H9 (cell line): Measurements from ENCODE around the gene ZNF217. TPM values are rescaled to one million over a fixed set of nuclear protein-coding genes. Genes with fewer than 3 reads are reported as not detected.

ENCODE experiments used
- DNase-seq: peaks from one replicate; pipeline ENCODE4 v3.0.0-alpha.2; 2017
- H2AFZ ChIP-seq: one replicate; pipeline ENCODE4 v1.6.1; 2013; ENCODE audit warnings: mild to moderate bottlenecking, low read length, control low read depth, moderate library complexity
- H2AK5ac ChIP-seq: 2 replicates; pipeline ENCODE4 v1.6.1; 2013; ENCODE audit warnings: low read length, control low read depth, mixed read lengths; ENCODE audit not compliant: insufficient read length
- H2BK120ac ChIP-seq: one replicate; pipeline ENCODE4 v1.6.1; 2013; ENCODE audit warnings: low read depth, mild to moderate bottlenecking, low read length, control low read depth, inconsistent platforms; ENCODE audit not compliant: poor library complexity, severe bottlenecking
- H2BK12ac ChIP-seq: 2 replicates; pipeline ENCODE4 v1.6.1; 2013; ENCODE audit warnings: low read length, control low read depth, mixed read lengths, low read depth; ENCODE audit not compliant: insufficient read length
- H2BK15ac ChIP-seq: 2 replicates; pipeline ENCODE4 v1.6.1; 2013; ENCODE audit warnings: low read depth, low read length, control low read depth
- H2BK20ac ChIP-seq: one replicate; pipeline ENCODE4 v1.6.1; 2013; ENCODE audit warnings: low read depth, mild to moderate bottlenecking, low read length, control low read depth, inconsistent platforms; ENCODE audit not compliant: poor library complexity, severe bottlenecking
- H2BK5ac ChIP-seq: 2 replicates; pipeline ENCODE4 v1.6.1; 2013; ENCODE audit warnings: low read length, control low read depth, mixed read lengths; ENCODE audit not compliant: insufficient read length
- H3K14ac ChIP-seq: 2 replicates; pipeline ENCODE4 v1.6.1; 2013; ENCODE audit warnings: low read length, control low read depth; ENCODE audit not compliant: insufficient read depth
- H3K18ac ChIP-seq: 2 replicates; pipeline ENCODE4 v1.6.1; 2013; ENCODE audit warnings: low read depth, mild to moderate bottlenecking, mixed read lengths, low read length, control low read depth; ENCODE audit not compliant: insufficient read length
- H3K23ac ChIP-seq: 2 replicates; pipeline ENCODE4 v1.6.1; 2013; ENCODE audit warnings: low read length, control low read depth, mixed read lengths, low read depth; ENCODE audit not compliant: insufficient read length
- H3K23me2 ChIP-seq: 2 replicates; pipeline ENCODE4 v1.6.1; 2013; ENCODE audit warnings: low read depth, mild to moderate bottlenecking, mixed read lengths, low read length, control low read depth; ENCODE audit not compliant: insufficient read length, poor library complexity, severe bottlenecking
- H3K27ac ChIP-seq: 2 replicates; pipeline ENCODE4 v1.5.1; 2013; ENCODE audit warnings: low read length, control low read depth, mixed read lengths, low read depth; ENCODE audit not compliant: insufficient read length
- H3K27me3 ChIP-seq: 2 replicates; pipeline ENCODE4 v1.6.1; 2013; ENCODE audit warnings: low read length, control low read depth, inconsistent platforms; ENCODE audit not compliant: insufficient read depth
- H3K4ac ChIP-seq: 2 replicates; pipeline ENCODE4 v1.6.1; 2013; ENCODE audit warnings: low read depth, mild to moderate bottlenecking, control low read depth, inconsistent platforms, low read length, moderate library complexity
- H3K4me1 ChIP-seq: 2 replicates; pipeline ENCODE4 v1.6.1; 2013; ENCODE audit warnings: low read length, control low read depth, inconsistent platforms; ENCODE audit not compliant: insufficient read depth
- H3K4me2 ChIP-seq: 2 replicates; pipeline ENCODE4 v1.6.1; 2013; ENCODE audit warnings: low read length, control low read depth, mixed read lengths; ENCODE audit not compliant: insufficient read length, insufficient read depth
- H3K56ac ChIP-seq: 2 replicates; pipeline ENCODE4 v1.6.1; 2013; ENCODE audit warnings: low read depth, mild to moderate bottlenecking, mixed read lengths, low read length, control low read depth; ENCODE audit not compliant: insufficient read length
- H3K79me1 ChIP-seq: 2 replicates; pipeline ENCODE4 v1.6.1; 2013; ENCODE audit warnings: low read depth, mild to moderate bottlenecking, moderate library complexity, low read length, control low read depth, inconsistent platforms; ENCODE audit not compliant: insufficient read depth, poor library complexity, severe bottlenecking
- H3K79me2 ChIP-seq: 2 replicates; pipeline ENCODE4 v1.6.1; 2013; ENCODE audit warnings: low read length, control low read depth, inconsistent platforms; ENCODE audit not compliant: insufficient read depth
- H3K9ac ChIP-seq: 2 replicates; pipeline ENCODE4 v1.6.1; 2013; ENCODE audit warnings: low read length, control low read depth, mixed read lengths; ENCODE audit not compliant: insufficient read length; ENCODE audit errors: extremely low read depth
- H3K9me3 ChIP-seq: one replicate; pipeline ENCODE4 v1.6.1; 2013; ENCODE audit warnings: low read depth, low read length, inconsistent platforms; ENCODE audit not compliant: control insufficient read depth
- H3T11ph ChIP-seq: one replicate; pipeline ENCODE4 v1.6.1; 2013; ENCODE audit warnings: mild to moderate bottlenecking, low read length, control low read depth, inconsistent platforms
- H4K20me1 ChIP-seq: one replicate; pipeline ENCODE4 v1.6.1; 2013; ENCODE audit not compliant: control insufficient read depth, insufficient read length, insufficient read depth
- H4K5ac ChIP-seq: 2 replicates; pipeline ENCODE4 v1.6.1; 2013; ENCODE audit warnings: low read depth, mild to moderate bottlenecking, mixed read lengths, low read length, control low read depth; ENCODE audit not compliant: insufficient read length
- H4K8ac ChIP-seq: replicated peaks from 2 replicates; pipeline ENCODE4 v1.6.1; 2013; ENCODE audit warnings: low read length, control low read depth, mixed read lengths, low read depth; ENCODE audit not compliant: insufficient read length
- H4K91ac ChIP-seq: 2 replicates; pipeline ENCODE4 v1.6.1; 2013; ENCODE audit warnings: low read depth, mild to moderate bottlenecking, moderate library complexity, mixed read lengths, low read length, control low read depth; ENCODE audit not compliant: insufficient read length
- H3K27ac Mint-ChIP-seq, 3 experiments: 2 replicates in 2 of 3; 3 replicates in 1 of 3; pipeline ENCODE4 v1.8.0; 2020 to 2021; ENCODE audit warnings: mixed read lengths in 3 of 3, mild to moderate bottlenecking in 1 of 3, moderate library complexity in 1 of 3
- H3K27me3 Mint-ChIP-seq: 2 replicates; pipeline ENCODE4 v1.8.0; 2021; ENCODE audit warnings: low read depth, mild to moderate bottlenecking, moderate library complexity, mixed read lengths
- H3K36me3 Mint-ChIP-seq, 3 experiments: 2 replicates in 2 of 3; 3 replicates in 1 of 3; pipeline ENCODE4 v1.8.0; 2020 to 2021; ENCODE audit warnings: low read depth in 3 of 3, mixed read lengths in 3 of 3; ENCODE audit not compliant: insufficient read depth in 1 of 3
- H3K4me1 Mint-ChIP-seq, 2 experiments: 2 replicates each; pipeline ENCODE4 v1.8.0; 2020; ENCODE audit warnings: mixed read lengths in 2 of 2
- H3K4me3 Mint-ChIP-seq, 2 experiments: 2 replicates in 1 of 2; 3 replicates in 1 of 2; pipeline ENCODE4 v1.8.0; 2020 to 2021; ENCODE audit warnings: mild to moderate bottlenecking in 2 of 2, mixed read lengths in 2 of 2, moderate library complexity in 1 of 2
- H3K9me3 Mint-ChIP-seq, 2 experiments: 2 replicates in 1 of 2; 3 replicates in 1 of 2; pipeline ENCODE4 v1.8.0; 2020; ENCODE audit warnings: mild to moderate bottlenecking in 2 of 2, mixed read lengths in 2 of 2, moderate library complexity in 1 of 2
- CTCF ChIP-seq: fragments of 200-600 bp; sonication (generic); conservative IDR thresholded peaks from 3 replicates; pipeline ENCODE4 v1.8.0; 2021; ENCODE audit warnings: antibody characterized with exemption, mild to moderate bottlenecking
- WGBS: extraction: QIAGEN DNeasy Blood & Tissue Kit; methylation state at CpG from one replicate; pipeline ENCODE4 v1.1.7; 2013; ENCODE audit warnings: missing lambda C conversion rate, low lambda C conversion rate, mixed read lengths; ENCODE audit not compliant: insufficient read length; ENCODE audit errors: extremely low coverage; 5-methylcytosine and 5-hydroxymethylcytosine counted together
- total RNA-seq: library from RNA; stranded (reverse); gene quantifications from 2 replicates; pipeline ENCODE4 v1.2.1, GENCODE V29; 2021

ZNF217 gene
- total RNA-seq, 1 experiment from 2014 or later, result 82.8 TPM

GRCh38 chr20:53626584-53626983, 32.9 kb upstream of the ZNF217 start:
- H3K9me3 ChIP-seq, result no peaks in the 10 kb centered on the region
- H3K4me2 ChIP-seq, result no peak overlapping the region
- no peak overlapping the region for H3K27ac ChIP-seq
- no peaks in the 10 kb centered on the region for H3K36me3 Mint-ChIP-seq
- H3K79me1 ChIP-seq, result no peaks in the 10 kb centered on the region
- no peak overlapping the region for H2AK5ac ChIP-seq
- peaks cover 5% of the 10 kb centered on the region; the same call in 1 of the 2 replicates for H3K4me1 ChIP-seq
- no peak overlapping the region for H3K27ac Mint-ChIP-seq
- no peak overlapping the region for H4K8ac ChIP-seq
- H3K27me3 ChIP-seq, result no peaks in the 10 kb centered on the region
- no peak for TF ChIP-seq CTCF
- no peak overlapping the region for H2BK15ac ChIP-seq
- no peaks in the 10 kb centered on the region for H3K9me3 Mint-ChIP-seq
- H2BK12ac ChIP-seq, result no peak overlapping the region
- H3K18ac ChIP-seq, result no peak overlapping the region
- H3K14ac ChIP-seq, result no peak overlapping the region
- peaks cover 2% of the 10 kb centered on the region for H3K23me2 ChIP-seq
- no peak overlapping the region for H4K5ac ChIP-seq
- peaks cover 24 to 25% of the 10 kb centered on the region in 2 experiments for H3K4me1 Mint-ChIP-seq
- no peaks in the 10 kb centered on the region for H3K27me3 Mint-ChIP-seq
- no peak overlapping the region for H3T11ph ChIP-seq
- no peaks in the 10 kb centered on the region for H3K79me2 ChIP-seq
- no peak for DNase-seq
- no peak overlapping the region for H3K23ac ChIP-seq
- H2AFZ ChIP-seq, result no peak overlapping the region
- H3K4ac ChIP-seq, result no peak overlapping the region
- H2BK20ac ChIP-seq, result no peak overlapping the region
- WGBS, result no CpG with 5 or more reads among the region's 2 CpGs
- no peak overlapping the region for H3K56ac ChIP-seq
- no peak overlapping the region for H2BK120ac ChIP-seq
- H2BK5ac ChIP-seq, result no peak overlapping the region
- no peak overlapping the region for H3K4me3 Mint-ChIP-seq
- no peak overlapping the region for H3K9ac ChIP-seq
- H4K20me1 ChIP-seq, result no peaks in the 10 kb centered on the region
- no peak overlapping the region for H4K91ac ChIP-seq
